H1 (cell line): Measurements from ENCODE around the gene STAM. TPM values are rescaled to one million over a fixed set of nuclear protein-coding genes. Genes with fewer than 3 reads are reported as not detected.

Experiments used
- CTCF ChIA-PET: fragments of 300-600 bp; sonication (Branson Sonifier 250); formaldehyde crosslinking; loops from one replicate; lab custom pipeline; 2021; ENCODE audit not compliant: partially characterized antibody; lab: Charles Lee
- POLR2A ChIA-PET: fragments of 300-600 bp; sonication (Branson Sonifier 250); formaldehyde crosslinking; loops from one replicate; lab custom pipeline; 2021; ENCODE audit warnings: inconsistent platforms; ENCODE audit not compliant: partially characterized antibody; lab: Charles Lee
- DNase-seq, 2 experiments: peaks; one replicate each; pipeline versions ENCODE4 v3.0.0 to v3.0.0-alpha.2; 2010 to 2022; ENCODE audit warnings: low spot score in 2 of 2, low read depth in 1 of 2, mixed read lengths in 1 of 2
- FAIRE-seq: peaks from 2 replicates; lab custom pipeline; 2011; peaks lifted over from hg19 to GRCh38; lab: Jason Lieb, UNC
- H2AFZ ChIP-seq: 2 replicates; pipeline ENCODE4 v1.8.1; 2012; ENCODE audit warnings: low read length, inconsistent platforms
- H2AK5ac ChIP-seq: 2 replicates; pipeline ENCODE4 v1.6.1; 2013; ENCODE audit warnings: low read depth, low read length
- H2BK120ac ChIP-seq: replicated peaks from 2 replicates; pipeline ENCODE3; 2013; ENCODE audit warnings: low read depth, low read length, inconsistent platforms
- H2BK12ac ChIP-seq: 2 replicates; pipeline ENCODE4 v1.6.1; 2013; ENCODE audit warnings: low read depth, low read length
- H2BK15ac ChIP-seq: 2 replicates; pipeline ENCODE4 v1.6.1; 2013; ENCODE audit warnings: low read length
- H2BK20ac ChIP-seq: 2 replicates; pipeline ENCODE4 v1.6.1; 2013; ENCODE audit warnings: low read length
- H2BK5ac ChIP-seq: 2 replicates; pipeline ENCODE4 v1.6.1; 2013; ENCODE audit warnings: low read depth, low read length
- H3K14ac ChIP-seq: 2 replicates; pipeline ENCODE4 v1.6.1; 2013; ENCODE audit warnings: inconsistent platforms; ENCODE audit not compliant: insufficient read length
- H3K18ac ChIP-seq: 2 replicates; pipeline ENCODE4 v1.6.1; 2013; ENCODE audit warnings: low read length; ENCODE audit errors: extremely low read depth
- H3K23ac ChIP-seq: 2 replicates; pipeline ENCODE4 v1.6.1; 2013; ENCODE audit warnings: inconsistent platforms; ENCODE audit not compliant: insufficient read length
- H3K23me2 ChIP-seq: 2 replicates; pipeline ENCODE4 v1.6.1; 2013; ENCODE audit warnings: low read depth, low read length
- H3K27ac ChIP-seq: 2 replicates; pipeline ENCODE4 v1.6.1; 2011; ENCODE audit warnings: low read depth, low read length, inconsistent platforms
- H3K27me3 ChIP-seq, 4 experiments: replicated peaks in 1 of 4; 1 replicate in 1 of 4; 2 replicates in 3 of 4; pipeline versions ENCODE4 v1.6.1 to v1.8.1; 2011 to 2013; ENCODE audit warnings: low read length in 3 of 4, mild to moderate bottlenecking in 3 of 4, inconsistent platforms in 2 of 4, mixed read lengths in 2 of 4, moderate library complexity in 1 of 4; ENCODE audit not compliant: control insufficient read depth in 3 of 4, insufficient read depth in 3 of 4; ENCODE audit errors: extremely low read depth in 1 of 4
- H3K36me3 ChIP-seq, 4 experiments: 2 replicates each; pipeline versions ENCODE4 v1.6.1 to v1.8.1; 2011 to 2013; ENCODE audit warnings: mild to moderate bottlenecking in 4 of 4, low read length in 3 of 4, moderate library complexity in 2 of 4, control low read depth in 1 of 4, inconsistent platforms in 1 of 4; ENCODE audit not compliant: insufficient read depth in 4 of 4, control insufficient read depth in 2 of 4
- H3K4ac ChIP-seq: replicated peaks from 2 replicates; pipeline ENCODE3; 2013; ENCODE audit warnings: low read length, low read depth, mixed read lengths, inconsistent platforms; ENCODE audit not compliant: insufficient read length
- H3K4me1 ChIP-seq, 4 experiments: replicated peaks in 1 of 4; 1 replicate in 1 of 4; 2 replicates in 3 of 4; pipeline versions ENCODE4 v1.6.1 to v1.8.1; 2011 to 2013; ENCODE audit warnings: low read length in 3 of 4, inconsistent platforms in 2 of 4, mixed read lengths in 1 of 4; ENCODE audit not compliant: insufficient read depth in 4 of 4, control insufficient read depth in 3 of 4
- H3K4me2 ChIP-seq, 2 experiments: 2 replicates each; pipeline versions ENCODE4 v1.6.1 to v1.8.1; 2011 to 2013; ENCODE audit warnings: low read depth in 2 of 2, low read length in 2 of 2, control low read depth in 1 of 2, inconsistent platforms in 1 of 2, mild to moderate bottlenecking in 1 of 2; ENCODE audit not compliant: insufficient read depth in 1 of 2
- H3K4me3 ChIP-seq, 4 experiments: fragments of 200-600, 300-600 bp in 1 of 4; sonication (generic), shearing (Covaris generic), sonication (Bioruptor Twin) in 1 of 4; 2 replicates each; pipeline versions ENCODE4 v1.5.1 to v1.8.1; 2011 to 2016; ENCODE audit warnings: low read length in 4 of 4, low read depth in 3 of 4, control low read depth in 2 of 4, inconsistent platforms in 2 of 4, mild to moderate bottlenecking in 2 of 4, mixed read lengths in 1 of 4, moderate library complexity in 1 of 4; ENCODE audit not compliant: insufficient read depth in 2 of 4; ENCODE audit errors: extremely low read depth in 1 of 4
- H3K56ac ChIP-seq: replicated peaks from 2 replicates; pipeline ENCODE3; 2013; ENCODE audit warnings: low read depth, mild to moderate bottlenecking, mixed read lengths, low read length, inconsistent platforms; ENCODE audit not compliant: insufficient read length
- H3K79me1 ChIP-seq: 2 replicates; pipeline ENCODE4 v1.6.1; 2013; ENCODE audit warnings: low read depth, low read length, control low read depth
- H3K79me2 ChIP-seq, 2 experiments: 2 replicates each; pipeline versions ENCODE4 v1.6.1 to v1.8.1; 2012 to 2013; ENCODE audit warnings: low read length in 2 of 2, mild to moderate bottlenecking in 2 of 2, inconsistent platforms in 1 of 2; ENCODE audit not compliant: insufficient read depth in 2 of 2, control insufficient read depth in 1 of 2
- H3K9ac ChIP-seq, 4 experiments: replicated peaks in 1 of 4; 1 replicate in 1 of 4; 2 replicates in 3 of 4; pipeline versions ENCODE4 v1.6.1 to v1.8.1; 2011 to 2013; ENCODE audit warnings: low read depth in 3 of 4, low read length in 3 of 4, control low read depth in 2 of 4, mild to moderate bottlenecking in 2 of 4, moderate library complexity in 2 of 4, inconsistent platforms in 1 of 4; ENCODE audit errors: extremely low read depth in 1 of 4
- H3K9me3 ChIP-seq, 2 experiments: 2 replicates each; pipeline versions ENCODE4 v1.6.1 to v1.8.1; 2012 to 2013; ENCODE audit warnings: mild to moderate bottlenecking in 2 of 2, moderate library complexity in 2 of 2, control low read depth in 1 of 2, inconsistent platforms in 1 of 2, low read depth in 1 of 2, low read length in 1 of 2, mixed read lengths in 1 of 2; ENCODE audit not compliant: insufficient read depth in 2 of 2
- H4K20me1 ChIP-seq, 2 experiments: replicated peaks in 1 of 2; 2 replicates each; pipeline versions ENCODE3 to v1.8.1; 2011 to 2013; ENCODE audit warnings: inconsistent platforms in 2 of 2, low read length in 2 of 2, mild to moderate bottlenecking in 1 of 2; ENCODE audit not compliant: insufficient read depth in 2 of 2, control insufficient read depth in 1 of 2
- H4K5ac ChIP-seq: 2 replicates; pipeline ENCODE4 v1.6.1; 2013; ENCODE audit warnings: low read length, low read depth, mixed read lengths, inconsistent platforms; ENCODE audit not compliant: insufficient read length
- H4K8ac ChIP-seq: 2 replicates; pipeline ENCODE4 v1.8.0; 2013; ENCODE audit warnings: mild to moderate bottlenecking, moderate library complexity, low read length, inconsistent platforms; ENCODE audit not compliant: insufficient read depth; ENCODE audit errors: extremely low read depth
- H4K91ac ChIP-seq: replicated peaks from 2 replicates; pipeline ENCODE3; 2013; ENCODE audit warnings: low read length, mixed read lengths, inconsistent platforms; ENCODE audit not compliant: insufficient read length
- ATF3 ChIP-seq: IDR thresholded peaks from 2 replicates; pipeline ENCODE4 v1.6.1; 2011; ENCODE audit warnings: low read depth, mild to moderate bottlenecking, low read length; ENCODE audit not compliant: insufficient read depth
- BCL11A ChIP-seq, 2 experiments: IDR thresholded peaks; one replicate each; pipeline ENCODE4 v1.6.1; 2011; ENCODE audit warnings: low read depth in 2 of 2, low read length in 2 of 2, mild to moderate bottlenecking in 2 of 2
- BRCA1 ChIP-seq: IDR thresholded peaks from 2 replicates; pipeline ENCODE4 v1.6.1; 2012; ENCODE audit warnings: low read depth, low read length, improper control_type of control experiment
- CBX5 ChIP-seq: fragments of 300-800, 300-1000 bp; sonication (generic); IDR thresholded peaks from 2 replicates; pipeline ENCODE4 v1.7.1; 2016; ENCODE audit warnings: antibody characterized with exemption, low read length, low read depth
- CEBPB ChIP-seq: IDR thresholded peaks from 2 replicates; pipeline ENCODE4 v1.6.1; 2012; ENCODE audit warnings: low read depth, low read length
- HDAC2 ChIP-seq, 2 experiments: fragments of 300-600 bp in 1 of 2; sonication (generic) in 1 of 2; IDR thresholded peaks; 2 replicates each; pipeline ENCODE4 v1.6.1; 2011 to 2012; ENCODE audit warnings: low read depth in 2 of 2, low read length in 2 of 2, mild to moderate bottlenecking in 2 of 2, moderate library complexity in 2 of 2, borderline replicate concordance in 1 of 2, inconsistent platforms in 1 of 2
- HDAC6 ChIP-seq: IDR thresholded peaks from one replicate; pipeline ENCODE4 v1.7.1; 2012; ENCODE audit warnings: low read depth, mild to moderate bottlenecking, inconsistent platforms, low read length, moderate library complexity
- JUND ChIP-seq: IDR thresholded peaks from 2 replicates; pipeline ENCODE4 v1.6.1; 2011; ENCODE audit warnings: mild to moderate bottlenecking, improper control_type of control experiment, low read length
- NRF1 ChIP-seq: IDR thresholded peaks from 2 replicates; pipeline ENCODE4 v1.6.1; 2011; ENCODE audit warnings: mild to moderate bottlenecking, low read depth, low read length, improper control_type of control experiment
- POLR2AphosphoS5 ChIP-seq: IDR thresholded peaks from 2 replicates; pipeline ENCODE4 v1.6.1; 2011; ENCODE audit warnings: low read depth, low read length
- RAD21 ChIP-seq, 2 experiments: IDR thresholded peaks in 1 of 2; conservative IDR thresholded peaks in 1 of 2; 2 replicates each; pipeline ENCODE4 v1.6.1; 2011; ENCODE audit warnings: low read depth in 2 of 2, low read length in 2 of 2, improper control_type of control experiment in 1 of 2, inconsistent platforms in 1 of 2, mild to moderate bottlenecking in 1 of 2, moderate library complexity in 1 of 2
- TEAD4 ChIP-seq: IDR thresholded peaks from 2 replicates; pipeline ENCODE4 v1.6.1; 2012; ENCODE audit warnings: low read depth, low read length, inconsistent platforms, mixed read lengths
- WGBS, 2 experiments: shearing (Covaris generic) in 1 of 2; methylation state at CpG; one replicate each; pipeline versions ENCODE4 v1.1.6 to v1.1.7; 2013 to 2015; ENCODE audit warnings: low lambda C conversion rate in 2 of 2, mixed read lengths in 2 of 2, inconsistent platforms in 1 of 2, low coverage in 1 of 2, missing lambda C conversion rate in 1 of 2; ENCODE audit not compliant: insufficient replicate concordance in 2 of 2, insufficient coverage in 1 of 2, insufficient read length in 1 of 2; ENCODE audit errors: extremely low coverage in 1 of 2, missing lambda C conversion rate in 1 of 2; 5-methylcytosine and 5-hydroxymethylcytosine counted together
- polyA plus RNA-seq, 7 experiments: library from polyadenylated mRNA; depleted of rRNA in 3 of 7; stranded (reverse) in 5 of 7; unstranded in 2 of 7; fragments of >200 nt in 5 of 7; fragments of 200-250 nt in 2 of 7; gene quantifications; 1 replicate in 5 of 7; 2 replicates in 1 of 7; 4 replicates in 1 of 7; pipeline versions ENCODE4 v1.2.1 to v1.2.3, GENCODE V29; 2011 to 2013; ENCODE audit warnings: missing spikeins in 2 of 7, mixed read lengths in 2 of 7
- total RNA-seq: library from RNA; stranded (reverse); fragmentation: NEBNext Ultra II Directional; extraction: Animal tissue kit (Norgen Biotek cat#: 25700); gene quantifications from 2 replicates; pipeline ENCODE4 v1.2.1, GENCODE V29; 2021
- TF ChIP-seq, protein P1 (sequence below): IDR thresholded peaks from 2 replicates; pipeline ENCODE4 v1.6.1; 2011; ENCODE audit warnings: low read length, improper control_type of control experiment

Gene STAM
- total and polyA plus RNA-seq, 2 of the 8 experiments (the other 6 are each of a cell fraction or from before 2014, with no cell fraction given): 22.0 to 27.8 TPM

DNA sequence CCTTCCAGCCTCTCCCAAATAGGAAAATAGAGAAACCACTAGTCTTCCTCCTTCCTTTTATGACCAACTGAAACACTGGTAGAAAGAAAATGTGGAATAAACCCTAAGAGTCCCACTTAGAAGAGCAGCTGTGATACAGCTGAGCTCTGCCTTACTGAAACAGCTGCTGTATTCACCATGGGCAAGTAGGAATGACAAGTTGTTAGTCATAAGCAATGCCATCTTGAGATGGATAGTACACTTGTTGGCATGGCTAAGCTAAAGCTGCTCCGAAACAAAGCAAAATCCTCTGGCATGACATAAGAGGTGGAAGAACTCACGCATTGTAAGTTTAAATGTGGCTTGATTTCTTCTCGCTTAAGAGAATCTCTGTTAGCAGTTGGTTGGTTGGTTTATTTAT lies 59.8 kb downstream of the STAM start:
- 95% methylated on average over 3 of the region's 3 CpGs; no CpG with 5 or more reads in 1 of the 2 experiments for WGBS, 2 experiments
- H3K4ac ChIP-seq: no peak overlapping the region
- no peaks in the 10 kb centered on the region for H3K79me1 ChIP-seq
- H3K36me3 ChIP-seq: peaks cover 0 to 32% (median 9%) of the 10 kb centered on the region in 4 experiments; a peak in 6 of 8 replicates
- H3K23me2 ChIP-seq: no peaks in the 10 kb centered on the region
- FAIRE-seq: no peak
- no peak overlapping the region for H2AFZ ChIP-seq
- H2BK5ac ChIP-seq: no peak overlapping the region
- H3K4me3 ChIP-seq: no peak overlapping the region
- no peaks in the 10 kb centered on the region for H3K79me2 ChIP-seq
- H4K8ac ChIP-seq: no peak overlapping the region
- no peaks in the 10 kb centered on the region for H3K9me3 ChIP-seq
- H3K18ac ChIP-seq: no peak overlapping the region
- no peak overlapping the region for H2AK5ac ChIP-seq
- H4K5ac ChIP-seq: no peak overlapping the region
- H2BK120ac ChIP-seq: no peak overlapping the region
- no peak overlapping the region for H2BK15ac ChIP-seq
- H3K27me3 ChIP-seq: no peaks in the 10 kb centered on the region
- no peaks in the 10 kb centered on the region for H3K4me1 ChIP-seq
- no peak overlapping the region for H3K9ac ChIP-seq
- H3K23ac ChIP-seq: no peak overlapping the region
- no peak overlapping the region for H2BK12ac ChIP-seq
- H3K56ac ChIP-seq: no peak overlapping the region
- no peak overlapping the region for H3K14ac ChIP-seq
- H3K4me2 ChIP-seq: no peak overlapping the region
- DNase-seq: no peak
- H3K27ac ChIP-seq: no peak overlapping the region
- POLR2A ChIA-PET: interaction anchor here (1.0 kb wide), 1 partner anchor 60 kb away, joined by 3 read pairs; the partner anchor contains the start of gene STAM
- H4K91ac ChIP-seq: no peak overlapping the region
- CTCF ChIA-PET: no interaction called here
- no peak overlapping the region for H2BK20ac ChIP-seq
- no peaks in the 10 kb centered on the region for H4K20me1 ChIP-seq
- TF ChIP-seq RAD21 (IDR thresholded peaks at IDR 0.05 in 1 of 2, conservative IDR thresholded peaks at IDR 0.05 in 1 of 2; ENCODE audit: low read depth in 2 of 2, low read length in 2 of 2) (no peak), HDAC2 (IDR thresholded peaks at IDR 0.05; ENCODE audit: borderline replicate concordance in 1 of 2, low read depth in 2 of 2, low read length in 2 of 2) (no peak), TEAD4 (no peak), BRCA1 (no peak), ATF3 (no peak), CBX5 (no peak), JUND (no peak), BCL11A (IDR thresholded peaks at IDR 0.05; ENCODE audit: low read depth in 2 of 2, low read length in 2 of 2) (no peak), HDAC6 (no peak), POLR2AphosphoS5 (no peak), NRF1 (no peak), CEBPB (no peak)
- TF ChIP-seq, protein P1, sequence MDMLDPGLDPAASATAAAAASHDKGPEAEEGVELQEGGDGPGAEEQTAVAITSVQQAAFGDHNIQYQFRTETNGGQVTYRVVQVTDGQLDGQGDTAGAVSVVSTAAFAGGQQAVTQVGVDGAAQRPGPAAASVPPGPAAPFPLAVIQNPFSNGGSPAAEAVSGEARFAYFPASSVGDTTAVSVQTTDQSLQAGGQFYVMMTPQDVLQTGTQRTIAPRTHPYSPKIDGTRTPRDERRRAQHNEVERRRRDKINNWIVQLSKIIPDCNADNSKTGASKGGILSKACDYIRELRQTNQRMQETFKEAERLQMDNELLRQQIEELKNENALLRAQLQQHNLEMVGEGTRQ: no peak
